Hepatic stellate cell (primary cell): Measurements from ENCODE around the gene ERO1B.

Experiments used
- DNase-seq: peaks from one replicate; pipeline ENCODE4 v3.0.0; 2011; ENCODE audit warnings: low spot score

The ERO1B gene

GRCh38 chr1:236181059-236181458 lies 100.7 kb downstream of the ERO1B start:
- DNase-seq: no peak

GRCh38 chr1:236179634-236180033 lies 102.1 kb downstream of the ERO1B start:
- no peak for DNase-seq

- no peak for DNase-seq
Measured at GRCh38 chr1:236176337-236177336, 105.1 kb downstream of the ERO1B start.

GRCh38 chr1:236175642-236176336 lies 106.0 kb downstream of the ERO1B start:
- no peak for DNase-seq

- no peak for DNase-seq
Measured at GRCh38 chr1:236173174-236173767, 108.5 kb downstream of the ERO1B start.

- DNase-seq: no peak
Measured at GRCh38 chr1:236172041-236172579, 109.6 kb downstream of the ERO1B start.

GRCh38 chr1:236168716-236169429 lies 112.9 kb downstream of the ERO1B start:
- no peak for DNase-seq

- no peak for DNase-seq
Measured at GRCh38 chr1:236167578-236167977, 114.2 kb downstream of the ERO1B start.

GRCh38 chr1:236167154-236167553 lies 114.6 kb downstream of the ERO1B start:
- no peak for DNase-seq

GRCh38 chr1:236166041-236166440 lies 115.7 kb downstream of the ERO1B start:
- DNase-seq: no peak
